ENCODE data around the gene ZNF133. TPM values are rescaled to one million over a fixed set of nuclear protein-coding genes. Genes with fewer than 3 reads are reported as not detected.
"Not testable (repeated sequence)": the region's sequence is repeated elsewhere in the genome, so short reads cannot be mapped to it uniquely, and the experiment has no call there.

ZNF133 gene
- total RNA-seq, 2 experiments from 2014 or later, result 6.2 to 7.8 TPM

GRCh38 chr20:18331694-18332093, 43.4 kb downstream of the ZNF133 start:
- ChIA-PET POLR2A (no interaction called here), CTCF (no interaction called here)

GRCh38 chr20:18349749-18350148, 61.4 kb downstream of the ZNF133 start:
- POLR2A ChIA-PET, CTCF ChIA-PET: not testable (repeated sequence)

GRCh38 chr20:18359854-18360253, 71.5 kb downstream of the ZNF133 start:
- ChIA-PET CTCF (interaction anchor here (0.5 kb wide), 1 partner anchor 47 kb away, joined by 3 read pairs; no protein-coding TSS in a partner anchor), POLR2A (no interaction called here)

- ChIA-PET POLR2A (no interaction called here), CTCF (no interaction called here)
Measured at GRCh38 chr20:18360635-18361034, 72.3 kb downstream of the ZNF133 start.

GRCh38 chr20:18361678-18362077, 73.4 kb downstream of the ZNF133 start:
- ChIA-PET POLR2A (no interaction called here), CTCF (no interaction called here)

GRCh38 chr20:18362916-18363315, 74.6 kb downstream of the ZNF133 start:
- CTCF ChIA-PET, result no interaction called here
- POLR2A ChIA-PET, result no interaction called here

- CTCF ChIA-PET, result no interaction called here
- POLR2A ChIA-PET, result no interaction called here
Measured at GRCh38 chr20:18363708-18364107, 75.4 kb downstream of the ZNF133 start.

- ChIA-PET CTCF (no interaction called here), POLR2A (no interaction called here)
Measured at GRCh38 chr20:18364768-18365167, 76.4 kb downstream of the ZNF133 start.

Other genes starting within 250 kb of the ZNF133 start
- not detected for gene OVOL2, start 230.6 kb upstream of the ZNF133 start, total RNA-seq
- 10 to 100 TPM; 17.9 to 21.6 TPM for gene KAT14, start 150.7 kb upstream of the ZNF133 start, total RNA-seq
- gene PET117, start 150.7 kb upstream of the ZNF133 start, total RNA-seq, result 10 to 100 TPM; 14.4 to 15.4 TPM
- gene DZANK1, start 178.5 kb downstream of the ZNF133 start, total RNA-seq, result 1 to 10 TPM; 2.1 to 2.5 TPM
- 10 to 100 TPM; 16.0 to 16.6 TPM for gene POLR3F, start 178.9 kb downstream of the ZNF133 start, total RNA-seq
- 10 to 100 TPM; 16.9 to 18.1 TPM for gene RBBP9, start 208.7 kb downstream of the ZNF133 start, total RNA-seq
- 100 to 1,000 TPM in 1 of 2 experiments, 10 to 100 TPM in 1; 99.0 to 101 TPM for gene SEC23B, start 219.4 kb downstream of the ZNF133 start, total RNA-seq